Stimulated activated naive CD8-positive, alpha-beta T cell treated with anti-CD3 and anti-CD28 coated beads, Interleukin-15, amount 100 ng/mL, for 72 hours (primary cell): ENCODE measurements around the gene HEPHL1.

Source experiments
- ATAC-seq: fragments of 150-1000 bp; cut with Tn5 transposase; 2 replicates; pipeline ENCODE4 v1.10.0; 2021; ENCODE audit warnings: mild to moderate bottlenecking, moderate library complexity
- DNase-seq, 2 donors: peaks; one replicate each; pipeline ENCODE4 v3.0.0; 2021 to 2022
- H3K27ac Mint-ChIP-seq, 2 donors: one replicate each; pipeline ENCODE4 v1.8.0; 2022; ENCODE audit warnings: mild to moderate bottlenecking in 2 of 2, mixed read lengths in 2 of 2, moderate library complexity in 2 of 2
- H3K27me3 Mint-ChIP-seq: one replicate; pipeline ENCODE4 v1.8.0; 2022; ENCODE audit warnings: mixed read lengths
- H3K4me1 Mint-ChIP-seq: one replicate; pipeline ENCODE4 v1.8.0; 2022; ENCODE audit warnings: mild to moderate bottlenecking, mixed read lengths
- H3K4me3 Mint-ChIP-seq, 2 donors: one replicate each; pipeline ENCODE4 v1.8.0; 2022; ENCODE audit warnings: mild to moderate bottlenecking in 2 of 2, mixed read lengths in 2 of 2, moderate library complexity in 1 of 2
- H3K9me3 Mint-ChIP-seq, 2 donors: one replicate each; pipeline ENCODE4 v1.8.0; 2022; ENCODE audit warnings: mixed read lengths in 2 of 2

The HEPHL1 gene

GRCh38 chr11:94043241-94043640 lies 22.1 kb downstream of the HEPHL1 start:
- Mint-ChIP-seq H3K9me3 (no peaks in the 10 kb centered on the region), H3K4me3 (no peak overlapping the region), H3K27me3 (no peaks in the 10 kb centered on the region), H3K4me1 (no peaks in the 10 kb centered on the region), H3K27ac (no peak overlapping the region)
- no peak for DNase-seq
- no peak for ATAC-seq

- Mint-ChIP-seq H3K9me3 (no peaks in the 10 kb centered on the region), H3K4me1 (no peaks in the 10 kb centered on the region), H3K4me3 (no peak overlapping the region), H3K27me3 (peaks cover 6% of the 10 kb centered on the region), H3K27ac (no peak overlapping the region)
- DNase-seq (no peak), ATAC-seq (no peak)
Observed at GRCh38 chr11:94046796-94047195, 25.6 kb downstream of the HEPHL1 start.

DNA sequence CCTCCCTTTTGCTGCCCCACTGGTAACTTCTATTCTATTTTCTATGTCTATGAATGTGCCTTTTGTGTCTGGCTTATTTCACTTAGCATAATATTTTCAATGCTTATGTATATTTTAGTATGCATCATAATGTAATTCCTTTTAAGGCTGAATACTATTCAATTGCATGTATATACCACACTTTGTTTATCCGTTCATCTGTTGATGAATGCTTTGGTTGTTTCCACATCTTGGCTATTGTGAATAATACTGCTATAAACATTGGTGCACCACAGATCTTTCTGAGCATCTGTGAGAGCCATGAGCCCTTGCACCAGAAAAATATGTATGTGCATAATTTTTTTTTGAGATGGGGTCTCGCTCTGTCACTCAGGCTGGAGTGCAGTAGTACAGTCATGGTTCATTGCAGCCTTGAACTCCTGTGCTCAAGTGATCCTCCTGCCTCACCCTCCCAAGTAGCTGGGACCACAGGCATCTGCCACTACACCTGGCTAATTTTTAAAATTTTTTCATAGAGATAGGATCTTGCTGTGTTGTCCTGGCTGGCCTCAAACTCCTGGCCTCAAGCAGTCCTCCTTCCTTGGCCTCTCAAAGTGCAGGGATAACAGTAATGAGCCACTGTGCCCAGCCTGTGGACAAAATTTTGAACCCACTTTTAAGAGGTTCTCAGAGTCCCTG lies 27.0 kb downstream of the HEPHL1 start:
- no peak for ATAC-seq

GRCh38 chr11:94049351-94049750 lies 28.2 kb downstream of the HEPHL1 start:
- H3K4me1 Mint-ChIP-seq = no peaks in the 10 kb centered on the region
- H3K27me3 Mint-ChIP-seq = peaks cover 16% of the 10 kb centered on the region
- no peak overlapping the region for H3K4me3 Mint-ChIP-seq
- H3K9me3 Mint-ChIP-seq = no peaks in the 10 kb centered on the region
- no peak overlapping the region for H3K27ac Mint-ChIP-seq
- ATAC-seq (no peak), DNase-seq (no peak)

More for the DNA sequence above, 27.0 kb downstream of the HEPHL1 start:
- no peak for DNase-seq
- Mint-ChIP-seq H3K9me3 (no peaks in the 10 kb centered on the region), H3K4me1 (no peaks in the 10 kb centered on the region), H3K27ac (no peak overlapping the region), H3K4me3 (no peak overlapping the region), H3K27me3 (peaks cover 7% of the 10 kb centered on the region)

DNA sequence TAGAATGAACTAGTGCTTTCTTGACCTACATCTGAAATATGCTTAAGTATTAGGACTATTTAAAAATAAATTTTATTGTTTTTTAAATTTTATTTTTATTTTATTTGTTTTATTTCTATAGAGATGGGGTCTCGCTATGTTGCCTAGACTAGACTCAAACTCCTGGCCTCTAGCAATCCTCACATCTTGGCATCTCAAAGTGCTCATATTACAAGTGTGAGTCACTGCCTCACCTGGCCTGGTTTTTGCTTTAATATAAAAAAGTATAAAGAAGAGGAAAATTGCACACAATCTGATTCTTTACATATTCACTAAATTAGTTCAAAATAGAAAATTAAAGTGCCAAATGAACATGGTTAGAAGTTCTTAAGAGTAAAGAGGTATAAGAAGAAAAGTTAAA lies 37.5 kb downstream of the HEPHL1 start:
- H3K27me3 Mint-ChIP-seq = peaks cover 49% of the 10 kb centered on the region
- DNase-seq (no peak), ATAC-seq (no peak)
- no peak overlapping the region for H3K4me3 Mint-ChIP-seq
- no peaks in the 10 kb centered on the region for H3K9me3 Mint-ChIP-seq
- H3K27ac Mint-ChIP-seq = no peak overlapping the region
- no peaks in the 10 kb centered on the region for H3K4me1 Mint-ChIP-seq

DNA sequence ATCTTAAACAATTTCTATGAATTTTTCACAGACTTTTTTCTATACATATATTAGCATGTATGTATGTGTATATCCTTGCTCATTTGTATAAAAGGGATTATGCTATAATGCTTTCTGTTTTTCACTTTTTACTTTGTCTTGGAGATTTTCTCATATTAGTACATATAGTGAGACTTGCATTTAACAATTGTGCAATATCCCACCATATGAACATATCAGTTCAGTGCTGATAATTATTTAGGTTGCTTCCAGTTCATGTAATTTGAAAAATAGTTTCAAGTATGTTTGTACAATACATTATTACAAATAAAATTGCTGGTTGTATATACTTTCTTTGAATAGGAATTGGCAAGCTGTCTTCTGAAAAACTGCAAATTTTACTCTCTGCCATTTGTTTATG lies 37.9 kb downstream of the HEPHL1 start:
- no peak for DNase-seq
- no peak for ATAC-seq
- Mint-ChIP-seq H3K27me3 (peaks cover 45% of the 10 kb centered on the region), H3K4me1 (no peaks in the 10 kb centered on the region), H3K9me3 (no peaks in the 10 kb centered on the region), H3K4me3 (no peak overlapping the region), H3K27ac (no peak overlapping the region)

GRCh38 chr11:94060401-94060800 lies 39.2 kb downstream of the HEPHL1 start:
- Mint-ChIP-seq H3K27me3 (peaks cover 31% of the 10 kb centered on the region), H3K4me3 (no peak overlapping the region), H3K9me3 (no peaks in the 10 kb centered on the region), H3K4me1 (no peaks in the 10 kb centered on the region), H3K27ac (no peak overlapping the region)
- DNase-seq (no peak), ATAC-seq (no peak)

DNA sequence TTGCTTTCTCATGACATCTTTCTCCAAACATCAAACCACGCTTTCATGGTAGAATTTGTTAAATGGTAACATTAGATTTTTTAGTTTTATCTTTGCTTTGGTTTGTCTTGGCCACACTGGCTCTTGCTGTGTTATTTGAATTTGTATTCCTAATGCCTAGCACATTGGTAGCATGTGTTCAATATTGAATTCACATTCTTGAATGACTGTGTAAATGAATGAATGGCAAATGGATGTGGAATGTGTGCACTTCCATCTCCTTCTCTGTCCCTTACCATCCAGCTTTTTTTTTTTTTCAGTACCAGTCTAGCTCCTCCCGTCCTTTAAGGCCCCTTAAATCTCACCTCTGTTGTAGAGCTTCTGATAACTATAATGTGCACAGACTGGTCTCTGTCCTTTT lies 41.2 kb downstream of the HEPHL1 start:
- Mint-ChIP-seq H3K27ac (no peak overlapping the region), H3K27me3 (peaks cover 23% of the 10 kb centered on the region), H3K4me3 (no peak overlapping the region), H3K4me1 (no peaks in the 10 kb centered on the region), H3K9me3 (no peaks in the 10 kb centered on the region)
- DNase-seq (no peak), ATAC-seq (no peak)

DNA sequence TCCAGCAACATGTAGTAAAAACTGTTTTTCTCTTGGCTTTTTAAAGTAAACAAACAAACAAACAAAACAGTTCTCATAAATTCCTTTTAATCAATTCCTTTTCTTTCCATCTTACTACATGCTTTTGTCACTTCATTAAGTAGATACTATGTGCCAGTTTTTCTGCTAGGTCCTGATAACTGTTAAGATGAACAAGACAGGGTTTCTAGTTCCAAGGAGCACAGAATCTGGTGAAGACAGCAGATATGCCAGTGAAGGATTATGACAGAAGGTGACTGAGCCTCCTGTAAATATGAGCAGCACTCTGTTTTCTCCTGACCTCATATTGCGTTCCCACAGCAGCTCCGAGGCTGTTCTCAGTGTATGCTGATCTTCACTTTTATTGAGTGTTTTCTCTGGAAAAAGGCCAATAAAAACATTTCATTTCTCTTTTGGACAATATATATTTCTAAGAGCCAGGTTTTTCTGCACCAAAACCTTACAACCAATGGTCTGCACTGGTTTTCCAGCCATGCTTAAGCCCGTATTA lies 45.8 kb downstream of the HEPHL1 start:
- no peak overlapping the region for H3K4me3 Mint-ChIP-seq
- DNase-seq (no peak), ATAC-seq (no peak)
- no peaks in the 10 kb centered on the region for H3K9me3 Mint-ChIP-seq
- H3K4me1 Mint-ChIP-seq = no peaks in the 10 kb centered on the region
- H3K27ac Mint-ChIP-seq = no peak overlapping the region
- H3K27me3 Mint-ChIP-seq = peaks cover 10% of the 10 kb centered on the region

GRCh38 chr11:94068764-94069163 lies 47.6 kb downstream of the HEPHL1 start:
- H3K27me3 Mint-ChIP-seq = no peaks in the 10 kb centered on the region
- no peak for DNase-seq
- no peak overlapping the region for H3K27ac Mint-ChIP-seq
- no peak for ATAC-seq
- H3K4me1 Mint-ChIP-seq = no peaks in the 10 kb centered on the region
- no peak overlapping the region for H3K4me3 Mint-ChIP-seq
- no peaks in the 10 kb centered on the region for H3K9me3 Mint-ChIP-seq

GRCh38 chr11:94077552-94078293 lies 56.6 kb downstream of the HEPHL1 start:
- Mint-ChIP-seq H3K27ac (no peak overlapping the region), H3K27me3 (peaks cover 16% of the 10 kb centered on the region), H3K9me3 (no peaks in the 10 kb centered on the region), H3K4me3 (no peak overlapping the region), H3K4me1 (peaks cover 6% of the 10 kb centered on the region)
- DNase-seq = no peak
- no peak for ATAC-seq

GRCh38 chr11:94084164-94084563 lies 63.0 kb downstream of the HEPHL1 start:
- H3K27ac Mint-ChIP-seq = no peak overlapping the region
- no peak overlapping the region for H3K4me3 Mint-ChIP-seq
- DNase-seq = no peak
- no peaks in the 10 kb centered on the region for H3K4me1 Mint-ChIP-seq
- peaks cover 31% of the 10 kb centered on the region for H3K27me3 Mint-ChIP-seq
- no peak for ATAC-seq
- H3K9me3 Mint-ChIP-seq = peaks cover 0 to 6% of the 10 kb centered on the region in 2 donors

DNA sequence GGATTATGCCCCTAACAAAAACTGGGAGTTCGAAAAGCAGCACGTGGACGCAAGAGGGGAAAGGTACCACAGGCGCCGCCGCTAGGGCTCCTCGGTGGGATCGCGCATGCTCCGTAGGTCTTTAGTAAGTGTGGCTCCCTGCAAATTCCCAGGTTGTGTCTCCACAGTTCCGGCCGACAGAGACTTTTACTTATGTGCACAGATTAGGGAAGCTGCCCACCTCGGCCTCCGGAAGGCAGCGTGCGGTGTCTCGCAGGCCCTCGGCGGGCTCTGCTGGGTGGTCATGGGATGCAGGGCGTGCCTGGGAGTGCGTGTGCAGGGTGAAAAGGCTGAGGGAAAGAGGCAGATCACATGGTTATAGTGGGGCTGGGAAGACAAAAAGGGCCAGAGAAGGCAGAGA lies 67.8 kb downstream of the HEPHL1 start:
- no peak overlapping the region for H3K4me3 Mint-ChIP-seq
- peaks cover 16% of the 10 kb centered on the region for H3K27me3 Mint-ChIP-seq
- H3K9me3 Mint-ChIP-seq = peaks cover 0 to 14% of the 10 kb centered on the region in 2 donors
- DNase-seq (no peak), ATAC-seq (no peak)
- H3K4me1 Mint-ChIP-seq = no peaks in the 10 kb centered on the region
- H3K27ac Mint-ChIP-seq = no peak overlapping the region

DNA sequence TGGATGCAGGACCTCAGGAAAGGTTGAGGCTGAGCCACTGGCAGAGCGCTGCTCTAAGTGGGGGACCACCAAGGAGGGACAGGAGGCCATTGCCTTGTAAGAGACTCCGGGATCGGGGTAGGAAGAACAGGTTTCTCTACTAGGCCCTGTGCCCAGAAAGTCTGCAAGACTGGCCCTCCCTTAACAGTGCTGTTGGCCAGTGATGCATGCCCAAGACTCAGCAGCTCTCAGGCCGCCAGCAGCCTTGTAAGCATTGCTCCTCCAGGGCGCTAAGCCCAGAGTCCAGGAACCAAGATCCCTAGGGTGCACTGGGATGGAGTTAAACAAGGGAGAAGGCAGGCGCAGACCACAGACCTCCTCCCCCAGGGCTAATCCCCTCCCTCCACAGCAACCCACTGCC lies 68.2 kb downstream of the HEPHL1 start:
- Mint-ChIP-seq H3K27ac (no peak overlapping the region), H3K27me3 (peaks cover 16% of the 10 kb centered on the region), H3K9me3 (peaks cover 0 to 14% of the 10 kb centered on the region in 2 donors), H3K4me1 (no peaks in the 10 kb centered on the region), H3K4me3 (no peak overlapping the region)
- ATAC-seq = no peak
- no peak for DNase-seq

- H3K4me3 Mint-ChIP-seq = no peak overlapping the region
- DNase-seq (no peak), ATAC-seq (no peak)
- peaks cover 16% of the 10 kb centered on the region for H3K27me3 Mint-ChIP-seq
- no peaks in the 10 kb centered on the region for H3K4me1 Mint-ChIP-seq
- peaks cover 0 to 14% of the 10 kb centered on the region in 2 donors for H3K9me3 Mint-ChIP-seq
- H3K27ac Mint-ChIP-seq = no peak overlapping the region
Observed at GRCh38 chr11:94090401-94090800, 69.2 kb downstream of the HEPHL1 start.

DNA sequence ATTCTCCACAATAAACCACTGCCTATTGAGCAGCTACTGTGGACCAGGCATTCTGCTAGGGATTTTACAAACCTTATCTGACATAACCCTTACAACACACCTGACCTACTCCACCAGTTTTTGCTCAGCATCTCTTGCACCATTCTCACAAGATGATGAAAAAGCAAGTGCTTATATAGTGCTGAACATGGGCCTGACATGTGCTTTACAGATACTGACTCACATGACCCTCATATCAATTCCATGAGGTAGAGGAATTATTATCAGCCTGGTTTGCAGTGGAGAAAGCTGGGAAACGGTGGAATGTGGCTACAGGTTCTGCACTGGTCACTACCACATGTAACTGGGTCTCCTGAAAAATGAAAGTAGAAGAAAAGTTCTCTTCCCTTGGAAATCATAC lies 69.9 kb downstream of the HEPHL1 start:
- H3K4me3 Mint-ChIP-seq = no peak overlapping the region
- no peak overlapping the region for H3K27ac Mint-ChIP-seq
- peaks cover 0 to 14% of the 10 kb centered on the region in 2 donors for H3K9me3 Mint-ChIP-seq
- H3K4me1 Mint-ChIP-seq = no peaks in the 10 kb centered on the region
- ATAC-seq (no peak), DNase-seq (no peak)
- peaks cover 16% of the 10 kb centered on the region for H3K27me3 Mint-ChIP-seq
